C4-2B (cell line): ENCODE results near the gene GBE1.

Experiments
- CTCF ChIP-seq: fragments of 450-650 bp; conservative IDR thresholded peaks from 2 replicates; pipeline ENCODE4 v1.5.1; 2017; ENCODE audit warnings: mild to moderate bottlenecking
- ZFX ChIP-seq: fragments of 450-650 bp; IDR thresholded peaks from 2 replicates; pipeline ENCODE4 v1.6.1; 2017

DNA sequence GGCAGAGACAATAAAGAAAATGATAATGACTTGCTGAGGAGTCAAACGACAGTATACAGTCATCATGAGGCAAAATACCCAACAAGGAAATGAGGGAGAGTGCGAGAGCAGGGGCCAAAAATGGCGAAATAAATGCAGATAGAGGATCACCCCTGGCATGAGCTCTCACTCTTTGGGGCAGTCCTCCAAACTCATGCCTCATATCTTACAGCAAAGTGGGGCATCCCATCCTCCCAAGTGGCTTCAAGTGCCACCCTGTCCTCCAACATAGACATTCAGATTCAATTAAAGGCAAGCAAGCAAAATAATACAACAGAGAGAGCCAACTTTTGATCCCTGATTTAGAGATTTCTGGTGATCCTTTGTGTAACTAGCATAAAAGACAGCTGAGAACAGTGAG is 278.4 kb downstream of the GBE1 start:
- TF ChIP-seq CTCF (no peak), ZFX (no peak)
